AG04450 (cell line): ENCODE data around the gene NEK7. TPM values are rescaled to one million over a fixed set of nuclear protein-coding genes. Genes with fewer than 3 reads are reported as not detected.

Source experiments
- CTCF ChIA-PET: fragments of 300-600, 350-600 bp; formaldehyde crosslinking; extraction: SDS; loops from one replicate; lab custom pipeline; 2022; ENCODE audit warnings: antibody characterized with exemption, inconsistent platforms; lab: Charles Lee
- POLR2A ChIA-PET: fragments of 350-600 bp; formaldehyde crosslinking; extraction: SDS; loops from one replicate; lab custom pipeline; 2021; ENCODE audit warnings: antibody characterized with exemption, inconsistent platforms; lab: Yijun Ruan, JAX
- DNase-seq: peaks from one replicate; pipeline ENCODE4 v3.0.0-alpha.2; 2011; ENCODE audit warnings: low read depth, low spot score
- H3K27ac ChIP-seq: one replicate; pipeline ENCODE4 v1.5.1; 2012; ENCODE audit warnings: low read depth, low read length, control low read depth
- H3K27me3 ChIP-seq: one replicate; pipeline ENCODE4 v1.6.0; 2012; ENCODE audit warnings: low read length; ENCODE audit not compliant: control insufficient read depth, insufficient read depth
- H3K4me3 ChIP-seq: 2 replicates; pipeline ENCODE4 v1.5.1; 2011; ENCODE audit warnings: mild to moderate bottlenecking, low read depth, low read length, control low read depth
- H3K9me3 ChIP-seq: 2 replicates; pipeline ENCODE4 v1.5.1; 2012; ENCODE audit warnings: low read length; ENCODE audit not compliant: control insufficient read depth, insufficient read depth
- polyA plus RNA-seq: library from polyadenylated mRNA; depleted of rRNA; stranded (reverse); fragments of >200 nt; gene quantifications from 2 replicates; pipeline ENCODE4 v1.2.3, GENCODE V29; 2011; rRNA removed
- TF ChIP-seq, protein P1 (sequence below): IDR thresholded peaks from 2 replicates; pipeline ENCODE4 v1.5.1; 2011; ENCODE audit warnings: low read depth, low read length, control low read depth, inconsistent platforms

The NEK7 gene
- polyA plus RNA-seq, 1 experiment = 147 TPM

DNA sequence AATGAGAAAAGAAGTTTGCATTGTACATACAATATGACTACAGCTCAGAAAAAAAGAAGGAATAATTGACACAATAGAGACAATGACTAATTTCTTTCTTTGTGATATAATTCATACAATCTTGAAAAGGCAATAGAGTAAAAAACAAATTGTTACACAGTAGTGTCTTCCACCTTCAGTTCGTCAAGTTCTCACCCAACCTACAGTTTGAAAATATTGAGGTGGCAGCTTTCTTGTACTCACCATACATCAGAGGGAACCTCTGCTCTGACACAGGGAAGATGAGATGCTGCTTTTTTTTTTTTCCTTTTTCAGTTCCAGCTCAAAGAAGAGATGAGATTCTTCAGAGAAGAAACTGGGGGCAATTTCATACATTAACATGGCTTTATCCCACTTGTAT lies 210.5 kb downstream of the NEK7 start:
- TF ChIP-seq, protein P1, sequence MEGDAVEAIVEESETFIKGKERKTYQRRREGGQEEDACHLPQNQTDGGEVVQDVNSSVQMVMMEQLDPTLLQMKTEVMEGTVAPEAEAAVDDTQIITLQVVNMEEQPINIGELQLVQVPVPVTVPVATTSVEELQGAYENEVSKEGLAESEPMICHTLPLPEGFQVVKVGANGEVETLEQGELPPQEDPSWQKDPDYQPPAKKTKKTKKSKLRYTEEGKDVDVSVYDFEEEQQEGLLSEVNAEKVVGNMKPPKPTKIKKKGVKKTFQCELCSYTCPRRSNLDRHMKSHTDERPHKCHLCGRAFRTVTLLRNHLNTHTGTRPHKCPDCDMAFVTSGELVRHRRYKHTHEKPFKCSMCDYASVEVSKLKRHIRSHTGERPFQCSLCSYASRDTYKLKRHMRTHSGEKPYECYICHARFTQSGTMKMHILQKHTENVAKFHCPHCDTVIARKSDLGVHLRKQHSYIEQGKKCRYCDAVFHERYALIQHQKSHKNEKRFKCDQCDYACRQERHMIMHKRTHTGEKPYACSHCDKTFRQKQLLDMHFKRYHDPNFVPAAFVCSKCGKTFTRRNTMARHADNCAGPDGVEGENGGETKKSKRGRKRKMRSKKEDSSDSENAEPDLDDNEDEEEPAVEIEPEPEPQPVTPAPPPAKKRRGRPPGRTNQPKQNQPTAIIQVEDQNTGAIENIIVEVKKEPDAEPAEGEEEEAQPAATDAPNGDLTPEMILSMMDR = no peak
- POLR2A ChIA-PET = no interaction called here
- DNase-seq = no peak
- no peak overlapping the region for H3K27ac ChIP-seq
- CTCF ChIA-PET = interaction anchor here (1.0 kb wide), 1 partner anchor 9 kb away, joined by 3 read pairs; no protein-coding TSS in a partner anchor
- no peaks in the 10 kb centered on the region for H3K9me3 ChIP-seq
- H3K27me3 ChIP-seq = no peaks in the 10 kb centered on the region
- no peak overlapping the region for H3K4me3 ChIP-seq

DNA sequence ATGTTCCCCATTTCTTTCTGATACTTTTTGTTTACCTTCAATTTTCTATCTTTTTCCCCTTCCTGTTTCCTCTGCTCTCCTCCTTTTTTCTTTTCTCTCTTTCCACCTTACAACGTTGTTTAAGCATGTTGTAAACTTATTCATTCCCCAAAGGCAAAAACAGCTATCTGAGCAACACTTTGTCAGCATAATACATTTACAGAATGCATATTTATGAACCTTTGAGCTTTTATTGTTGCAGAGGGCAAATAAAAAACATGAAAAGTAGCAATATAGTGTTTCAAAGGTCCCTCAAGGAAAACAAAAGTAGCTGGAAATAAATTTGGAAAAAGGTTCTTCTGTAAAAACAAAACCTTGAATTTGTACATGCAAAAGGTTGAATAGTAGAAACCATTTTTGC lies 214.2 kb downstream of the NEK7 start:
- POLR2A ChIA-PET = no interaction called here
- no peak for DNase-seq
- H3K27ac ChIP-seq = no peak overlapping the region
- no peak overlapping the region for H3K4me3 ChIP-seq
- H3K9me3 ChIP-seq = no peaks in the 10 kb centered on the region; the same call in 1 of the 2 replicates
- H3K27me3 ChIP-seq = no peaks in the 10 kb centered on the region
- TF ChIP-seq, protein P1 = no peak
- CTCF ChIA-PET = interaction anchor here (0.6 to 1.3 kb wide), 2 partner anchors 13 to 30 kb away, joined by 3 read pairs; no protein-coding TSS in a partner anchor

Other genes starting within 250 kb of the NEK7 start
- not detected in 2 replicates for gene LHX9, start 239.6 kb upstream of the NEK7 start, polyA plus RNA-seq